Amniotic epithelial cell (primary cell): Measurements from ENCODE around the gene PRDX3.

Experiments
- DNase-seq: peaks from one replicate; pipeline ENCODE4 v3.0.0-alpha.2; 2010; ENCODE audit warnings: low read depth

Gene PRDX3

DNA sequence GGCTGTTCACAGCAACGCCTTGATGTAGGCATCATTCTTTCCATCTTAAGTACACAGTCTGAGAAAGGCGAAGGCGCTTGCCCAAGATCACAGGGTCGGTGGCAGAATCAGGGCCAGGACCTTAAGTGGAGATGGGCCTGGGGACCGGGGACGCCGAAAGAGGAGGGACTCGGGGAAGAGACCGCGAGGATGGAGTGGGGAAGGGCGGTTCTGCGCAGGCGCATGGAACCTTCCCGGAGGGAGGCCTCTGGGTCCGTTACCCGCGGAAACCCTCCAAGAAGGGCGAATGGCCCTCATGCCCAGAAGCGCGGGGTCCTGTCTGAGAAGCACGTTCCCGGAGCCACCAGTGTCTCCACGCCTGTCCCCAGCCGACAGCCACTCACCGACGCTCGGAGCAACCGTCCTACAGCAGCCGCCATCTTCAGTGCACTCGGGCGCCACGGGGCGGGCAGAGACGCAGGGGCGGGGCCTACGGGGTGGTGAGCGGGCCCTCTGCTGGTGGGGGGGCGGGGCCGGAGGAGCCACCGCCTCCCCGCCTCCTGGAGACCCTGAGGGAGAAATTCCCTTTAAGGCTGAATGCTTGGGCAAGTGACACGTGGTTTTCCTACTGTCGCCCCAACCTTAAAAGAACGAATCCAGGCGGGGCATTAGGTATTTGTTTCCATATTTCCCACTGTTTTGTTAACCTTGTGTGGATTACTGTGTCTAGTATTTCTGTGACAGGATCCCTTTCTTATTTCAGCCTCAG is at the start of gene PRDX3:
Gene PRDX3, minus strand, starts transcription at position 441 of the 748 bp plus-strand sequence. Its CDS starts 22 bp downstream, at position 419.
- peak; percentile 76 for DNase-seq

- DNase-seq: no peak
Observed at GRCh38 chr10:119227825-119228224, 49.2 kb upstream of the PRDX3 start.

DNA sequence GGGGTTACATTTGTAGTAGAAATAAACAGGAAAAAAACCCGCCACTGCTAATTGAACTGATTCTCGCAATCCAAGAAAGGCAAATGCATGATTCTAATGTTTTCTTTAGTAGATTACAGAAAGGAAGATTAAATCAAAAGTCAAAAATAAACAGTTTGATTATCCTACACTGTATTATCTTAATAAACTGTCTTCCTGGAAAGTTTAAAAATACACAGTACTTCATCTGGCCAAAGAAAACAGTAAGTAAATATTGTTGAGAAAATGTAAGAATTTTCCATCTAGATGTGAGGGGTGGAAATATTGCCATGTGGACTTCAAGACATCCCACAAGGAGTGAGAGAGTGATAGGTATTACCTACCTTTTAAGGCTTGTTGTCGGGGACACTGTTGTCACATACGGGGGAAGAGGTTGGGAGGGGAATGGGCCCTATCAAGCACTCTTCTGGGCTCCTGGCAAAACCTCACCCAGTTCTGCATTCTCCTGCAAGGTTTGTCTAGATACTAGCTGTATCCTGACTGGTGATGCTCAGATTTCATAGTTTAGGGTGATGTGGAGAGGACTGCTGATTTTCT is 46.6 kb upstream of the PRDX3 start:
- DNase-seq: no peak

DNA sequence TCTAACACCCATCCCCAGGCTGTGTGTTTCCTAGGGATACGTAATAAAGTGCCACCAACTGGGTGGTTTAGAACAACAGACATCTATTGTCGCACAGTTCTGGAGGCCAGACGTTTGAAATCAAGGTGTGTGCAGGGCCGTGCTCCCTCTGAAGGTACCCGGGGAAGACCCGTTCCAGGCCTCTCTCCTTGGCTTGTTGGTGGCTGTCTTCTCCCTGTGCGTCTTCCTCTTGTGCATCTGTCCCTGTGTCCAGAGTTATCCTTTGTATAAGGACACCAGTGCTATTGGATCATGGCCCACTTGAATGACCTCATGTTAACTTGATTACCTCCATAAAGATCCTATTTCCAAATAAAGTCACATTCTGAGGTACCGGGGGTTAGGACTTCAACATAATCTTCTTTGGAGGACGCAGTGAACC is 44.4 kb upstream of the PRDX3 start:
- DNase-seq: no peak

DNA sequence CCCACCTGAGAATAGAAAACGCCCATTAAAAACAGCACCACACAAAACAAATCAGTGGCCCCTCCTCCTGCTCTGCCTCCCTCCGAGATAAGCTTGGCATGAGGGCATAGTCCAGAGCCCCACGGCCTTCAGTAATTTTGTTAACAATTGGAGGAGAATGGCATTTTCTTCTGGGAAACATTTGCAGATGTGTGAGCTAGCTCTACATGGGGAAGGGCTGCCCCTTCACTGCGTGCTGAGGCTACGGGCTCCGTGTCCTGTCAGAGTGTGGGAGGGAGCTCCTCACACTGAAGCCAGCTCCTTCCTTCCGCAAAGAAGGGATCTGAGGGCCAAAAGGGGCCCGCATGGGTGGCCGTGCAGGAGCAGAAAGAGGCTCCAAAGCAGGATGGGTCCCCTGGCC is 43.9 kb upstream of the PRDX3 start:
- DNase-seq: no peak

GRCh38 chr10:119221666-119222065 is 43.1 kb upstream of the PRDX3 start:
- DNase-seq: no peak

DNA sequence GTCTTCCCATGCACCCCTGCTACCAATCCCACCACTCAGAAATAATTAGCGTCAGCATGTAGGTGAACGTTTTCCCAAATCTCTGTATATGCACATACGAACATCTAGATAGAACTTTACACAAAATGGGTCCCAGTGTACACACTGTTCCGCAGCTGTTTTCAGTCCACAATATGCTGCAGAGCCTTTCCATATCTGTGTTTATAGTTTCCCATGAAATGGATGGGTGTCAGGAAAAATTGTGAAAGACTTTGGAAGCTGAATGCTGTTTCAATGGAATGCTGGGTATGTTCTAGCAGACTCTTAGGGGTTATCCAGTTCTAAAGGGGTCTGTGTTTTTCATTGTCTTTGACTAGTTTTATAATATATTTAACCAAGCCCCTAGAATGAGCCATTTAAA is 42.6 kb upstream of the PRDX3 start:
- peak; percentile 91 for DNase-seq

DNA sequence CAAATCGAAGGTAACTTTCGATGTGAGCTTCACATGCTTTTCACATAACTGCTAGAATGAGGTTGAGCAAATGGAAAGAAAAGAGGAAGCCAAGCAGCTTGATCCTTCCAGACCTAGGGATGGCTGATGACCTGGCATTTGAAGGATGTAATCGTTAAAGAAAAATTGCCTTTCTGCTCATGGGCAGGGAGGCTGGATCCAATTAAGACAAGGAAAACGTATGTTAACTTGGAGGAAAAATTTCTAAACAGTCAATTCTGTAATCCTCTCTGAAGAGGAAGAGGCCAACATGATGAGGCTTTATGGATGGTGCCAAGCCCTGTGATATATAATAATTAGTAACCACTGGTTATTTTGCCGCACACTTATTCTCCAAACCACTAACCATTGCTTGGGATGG is 41.3 kb upstream of the PRDX3 start:
- DNase-seq: no peak

GRCh38 chr10:119217991-119218490 is 39.4 kb upstream of the PRDX3 start:
- DNase-seq: peak; percentile 94

DNA sequence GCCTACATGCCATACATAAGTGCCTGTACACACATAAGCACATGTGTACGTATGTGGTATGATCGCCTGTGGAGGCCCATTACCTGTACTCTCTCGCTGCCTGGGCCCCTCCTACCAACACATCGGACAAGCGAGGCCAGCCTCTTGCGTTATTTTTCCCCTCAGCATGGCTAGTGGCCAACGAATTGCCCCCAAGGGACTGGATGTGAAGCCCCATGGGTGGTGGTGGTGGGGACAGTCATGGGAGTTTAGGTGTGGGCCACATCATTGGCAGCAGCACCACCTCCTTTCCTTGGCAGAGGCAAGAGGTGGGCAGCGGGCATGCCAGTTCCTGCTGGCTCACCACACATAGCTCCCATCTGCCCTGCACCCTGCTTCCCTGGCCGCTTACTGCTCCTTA is 38.8 kb upstream of the PRDX3 start:
- DNase-seq: no peak

GRCh38 chr10:119216127-119216526 is 37.5 kb upstream of the PRDX3 start:
- DNase-seq: peak; percentile 49

DNA sequence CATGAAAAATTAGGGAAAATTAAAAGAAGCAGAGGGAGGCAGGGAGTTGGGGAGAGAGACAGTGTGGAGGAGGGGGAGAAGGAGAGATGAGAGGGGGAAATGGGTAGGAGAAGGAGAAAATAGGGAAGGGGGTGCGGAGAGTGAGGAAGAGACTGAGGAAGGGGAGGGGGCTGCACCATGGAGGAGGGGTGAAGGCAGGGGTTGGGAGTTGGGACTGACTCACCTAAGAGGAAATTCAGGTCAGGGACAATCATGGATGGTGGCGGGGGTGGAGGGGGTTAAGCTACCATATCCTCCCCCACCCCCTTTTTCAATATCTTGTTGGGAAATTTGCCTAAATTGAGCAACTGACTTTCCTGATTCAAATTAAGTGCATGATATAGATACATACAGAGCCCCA is 36.8 kb upstream of the PRDX3 start:
- no peak for DNase-seq

DNA sequence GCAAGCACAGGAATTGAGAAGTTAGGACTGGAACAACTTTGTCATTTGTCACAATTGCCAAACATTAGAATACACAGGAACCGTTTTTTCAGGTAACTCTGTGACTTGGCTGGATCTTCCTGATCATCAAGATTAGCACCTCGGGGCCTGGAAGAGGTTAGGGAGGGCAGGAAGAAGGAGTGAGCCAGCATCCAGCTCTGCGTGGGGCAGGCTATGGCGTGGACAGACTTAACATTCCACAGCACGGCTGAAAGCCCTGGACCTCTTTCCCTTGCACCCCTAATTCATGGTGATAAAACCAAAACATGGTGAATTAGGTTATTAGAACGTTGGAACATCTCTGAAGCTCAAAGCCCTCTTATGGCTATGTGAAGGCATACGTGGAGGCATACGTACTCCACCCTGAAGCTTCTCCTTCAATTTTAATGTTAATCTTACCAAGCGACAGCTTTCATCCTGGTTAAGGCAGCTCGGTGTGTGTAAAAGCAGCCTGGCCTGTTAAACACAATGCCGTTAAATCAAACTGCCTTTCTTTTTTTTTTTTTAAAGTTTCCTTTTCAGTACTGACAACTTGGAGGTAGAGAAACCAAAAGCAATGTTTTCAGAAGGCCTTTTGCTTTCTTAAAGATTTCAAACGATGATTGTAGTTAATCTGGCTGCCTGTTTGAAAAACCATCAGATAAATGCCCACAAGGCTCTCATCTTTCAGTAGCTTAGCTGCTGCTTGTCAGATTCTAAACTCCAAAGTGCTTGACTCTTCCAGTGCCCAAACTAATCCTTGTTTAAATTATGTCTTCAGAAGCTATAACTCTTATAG is 33.2 kb upstream of the PRDX3 start:
- DNase-seq: peak; percentile 63

- DNase-seq: peak; percentile 80
Observed at GRCh38 chr10:119211176-119211575, 32.6 kb upstream of the PRDX3 start.

DNA sequence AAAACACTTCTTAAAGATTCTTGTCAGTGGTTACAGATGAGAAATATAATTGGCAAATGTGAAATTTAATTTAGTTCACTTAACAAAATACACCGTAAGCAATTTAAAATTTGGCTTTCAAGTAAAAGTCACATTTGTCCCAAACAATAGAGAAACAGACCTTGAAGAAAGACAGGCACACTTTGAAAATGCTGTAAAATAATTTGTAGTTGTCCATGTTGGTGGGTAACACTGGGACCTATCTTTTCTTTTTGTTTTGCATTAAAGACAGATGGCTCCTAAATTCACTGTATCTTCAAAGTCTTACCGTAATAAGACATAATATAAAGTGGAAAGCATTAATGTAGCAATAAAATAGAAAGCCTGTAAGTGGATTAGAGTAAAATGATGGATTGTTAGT is 32.0 kb upstream of the PRDX3 start:
- DNase-seq: no peak

DNA sequence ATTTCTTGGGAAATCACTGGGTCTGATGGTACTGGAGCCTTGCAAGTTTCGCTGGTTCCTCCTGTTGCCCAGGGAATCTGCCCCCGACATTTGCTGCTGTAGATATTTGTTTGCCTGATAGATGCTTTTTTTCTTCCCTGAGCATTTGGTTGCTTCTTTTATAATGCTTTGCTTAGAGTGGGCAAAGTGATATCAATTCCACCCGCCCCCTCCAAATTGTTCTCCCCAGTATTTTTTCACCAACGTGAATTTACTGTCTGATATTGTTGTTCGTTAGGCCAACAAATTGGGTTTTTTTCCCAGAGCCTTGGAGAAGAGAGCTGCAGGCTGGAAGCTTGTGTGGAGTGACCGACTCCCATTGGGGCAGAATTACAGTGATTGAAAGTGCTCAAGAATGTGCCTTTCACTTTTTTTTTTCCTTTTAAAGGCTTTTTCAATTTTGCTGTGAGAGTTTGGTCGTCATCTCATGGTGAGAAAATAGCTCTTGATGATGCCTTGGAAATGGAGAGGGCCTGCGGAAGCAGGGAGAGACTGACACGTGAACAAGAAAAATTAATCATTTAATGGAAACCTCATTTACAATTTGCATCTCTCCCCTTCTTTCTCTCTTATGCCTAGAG is 31.2 kb upstream of the PRDX3 start:
- DNase-seq: no peak

DNA sequence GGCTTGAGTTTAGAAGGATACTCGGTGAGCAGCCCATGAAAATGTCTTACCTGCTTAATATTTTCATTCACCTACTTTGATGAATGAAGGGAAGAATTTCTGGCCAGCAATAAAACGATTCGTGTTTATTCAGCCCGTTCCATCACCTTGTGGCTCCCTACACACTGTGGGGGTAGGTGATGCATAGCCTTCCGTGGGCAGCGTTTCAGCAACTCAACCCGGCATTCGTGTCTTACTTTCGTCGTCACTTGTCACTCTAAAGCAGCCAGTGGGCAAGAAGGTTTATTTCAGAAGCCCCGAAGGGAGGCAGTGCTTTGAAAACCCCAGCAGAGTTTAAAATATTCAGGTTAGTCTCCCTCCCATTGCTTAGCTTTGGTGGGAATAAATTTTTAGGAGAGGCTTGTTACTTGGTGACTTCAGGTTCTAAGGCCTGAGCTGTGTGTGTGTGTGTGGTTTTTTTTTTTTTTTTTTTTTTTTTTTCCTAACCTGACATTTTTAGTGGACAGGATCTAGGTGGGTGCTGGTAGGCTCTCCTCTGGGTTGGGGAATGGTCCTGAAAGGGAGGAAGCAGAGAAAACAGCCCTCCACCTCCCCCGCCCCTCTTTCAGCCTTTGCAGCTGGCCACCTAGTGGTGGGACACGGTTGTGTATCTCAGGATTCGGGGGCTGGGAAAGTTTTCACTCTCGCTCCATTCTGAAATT is 30.6 kb upstream of the PRDX3 start:
- DNase-seq: peak; percentile 72

DNA sequence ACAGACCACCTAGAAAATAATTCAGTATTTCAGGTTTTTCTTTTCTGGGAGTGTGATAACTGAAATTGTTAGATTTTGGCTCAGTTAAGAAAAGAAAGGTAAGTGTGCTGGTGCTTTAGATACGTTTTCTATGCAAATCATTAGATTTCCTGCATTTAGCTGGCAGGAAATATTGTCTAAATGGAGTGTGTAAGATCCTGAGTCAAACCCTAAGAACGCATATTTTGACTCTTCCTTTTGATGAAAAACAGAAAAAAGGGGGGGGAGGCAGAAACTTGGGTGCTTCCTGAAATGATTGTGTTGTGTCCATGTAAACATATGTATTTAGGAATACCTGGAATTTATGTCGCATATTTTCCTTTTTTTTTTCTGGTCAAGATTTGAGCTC is 29.9 kb upstream of the PRDX3 start:
- DNase-seq: peak; percentile 63

GRCh38 chr10:119207713-119208552 is 29.3 kb upstream of the PRDX3 start:
- peak; percentile 63 for DNase-seq

DNA sequence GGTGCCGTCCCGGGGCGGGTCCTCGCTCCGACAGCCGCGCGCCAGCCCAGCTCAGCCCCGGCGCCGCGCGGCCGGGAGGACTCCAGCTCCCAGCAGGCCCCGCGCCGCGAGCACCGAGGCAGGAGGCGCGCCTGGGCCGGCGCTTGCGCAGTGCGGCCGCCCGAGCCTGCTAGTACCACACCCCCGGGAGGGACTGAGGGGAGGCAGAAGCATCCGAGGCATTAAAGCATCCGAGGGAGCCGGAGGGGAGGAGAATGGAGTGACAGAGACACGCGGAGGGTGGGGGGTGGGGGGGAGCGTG is 28.7 kb upstream of the PRDX3 start, which contains the start of gene GRK5:
Gene GRK5, plus strand, starts transcription at position 206 of the 301 bp plus-strand sequence. CDS start 347 bp downstream, outside the sequence.
- peak; percentile 96 for DNase-seq
